HUDEP-2 (cell line): ENCODE measurements around the gene XPR1.
A peak's percentile ranks its signal among the peaks of the same experiment; 100 is the strongest.
"Not testable (repeated sequence)": the region's sequence is repeated elsewhere in the genome, so short reads cannot be mapped to it uniquely, and the experiment has no call there.

Experiments
- DNase-seq, 76 experiments: peaks; one replicate each; lab custom pipeline; 2025; ENCODE audit not compliant: unreplicated experiment in 76 of 76; lab: John Stamatoyannopoulos, UW

Gene XPR1

GRCh38 chr1:180831507-180831906 is 199.7 kb downstream of the XPR1 start:
- not testable (repeated sequence) for DNase-seq

- not testable (repeated sequence) for DNase-seq
Observed at GRCh38 chr1:180833180-180833579, 201.4 kb downstream of the XPR1 start.

GRCh38 chr1:180836449-180836848 is 204.6 kb downstream of the XPR1 start:
- no peak for DNase-seq

- DNase-seq = no peak
Observed at GRCh38 chr1:180837020-180837419, 205.2 kb downstream of the XPR1 start.

GRCh38 chr1:180838535-180838934 is 206.7 kb downstream of the XPR1 start:
- no peak for DNase-seq

- DNase-seq = no peak
Observed at GRCh38 chr1:180839547-180839946, 207.7 kb downstream of the XPR1 start.

GRCh38 chr1:180841415-180841814 is 209.6 kb downstream of the XPR1 start:
- no peak for DNase-seq

GRCh38 chr1:180842052-180842451 is 210.2 kb downstream of the XPR1 start:
- DNase-seq = no peak

- DNase-seq = no peak
Observed at GRCh38 chr1:180842491-180843275, 210.9 kb downstream of the XPR1 start.

GRCh38 chr1:180845352-180845751 is 213.5 kb downstream of the XPR1 start:
- DNase-seq = no peak

GRCh38 chr1:180848191-180848590 is 216.4 kb downstream of the XPR1 start:
- DNase-seq = no peak

- DNase-seq = no peak
Observed at GRCh38 chr1:180849031-180849775, 217.4 kb downstream of the XPR1 start.

GRCh38 chr1:180851995-180852887 is 220.4 kb downstream of the XPR1 start:
- no peak for DNase-seq

- DNase-seq = no peak
Observed at GRCh38 chr1:180854001-180854400, 222.2 kb downstream of the XPR1 start.

GRCh38 chr1:180854456-180854855 is 222.6 kb downstream of the XPR1 start:
- DNase-seq = peak in 22 of 76 experiments; percentile 2 to 37 (median 8)

GRCh38 chr1:180857947-180858725 is 226.3 kb downstream of the XPR1 start:
- not testable (repeated sequence) for DNase-seq

GRCh38 chr1:180859306-180859705 is 227.5 kb downstream of the XPR1 start:
- no peak for DNase-seq

GRCh38 chr1:180860535-180860934 is 228.7 kb downstream of the XPR1 start:
- no peak for DNase-seq

- DNase-seq = no peak
Observed at GRCh38 chr1:180862305-180862704, 230.5 kb downstream of the XPR1 start.

- DNase-seq = peak in 21 of 76 experiments; percentile 0 to 41 (median 15)
Observed at GRCh38 chr1:180863158-180863775, 231.4 kb downstream of the XPR1 start.
